ENCODE measurements around the gene CC2D1A.

CC2D1A gene

DNA sequence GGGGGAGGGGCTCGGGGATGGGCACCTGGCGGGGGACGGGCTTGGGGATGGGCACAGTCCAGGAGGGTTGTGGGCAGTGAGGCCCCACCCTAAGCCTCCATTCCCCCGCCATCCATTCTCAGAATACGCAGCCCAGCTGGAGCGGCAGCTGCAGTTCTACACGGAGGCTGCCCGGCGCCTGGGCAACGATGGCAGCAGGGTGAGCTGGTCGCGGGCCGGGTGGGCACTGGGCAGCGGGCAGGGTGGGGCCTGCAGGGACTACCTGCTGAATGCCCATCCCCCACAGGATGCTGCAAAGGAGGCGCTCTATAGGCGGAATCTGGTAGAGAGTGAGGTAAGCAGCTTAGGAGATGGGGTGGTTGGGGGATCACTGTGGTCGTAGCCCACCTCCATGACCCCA is 24.0 kb downstream of the CC2D1A start:
- WGBS (ENCODE audit: extremely low coverage, insufficient coverage, insufficient read length) = no CpG with 5 or more reads among the region's 17 CpGs
- Histone ChIP-seq H3K36me3 (ENCODE audit: control insufficient read depth in 1 of 2, insufficient read depth in 2 of 2, low read length in 2 of 2) (peaks cover 32 to 38% of the 10 kb centered on the region in 2 experiments), H3K79me1 (ENCODE audit: low read length) (no peaks in the 10 kb centered on the region), H2AFZ (ENCODE audit: insufficient read depth, low read length, poor library complexity) (no peak overlapping the region), H2BK5ac (ENCODE audit: low read depth, low read length, poor library complexity) (no peak overlapping the region), H3K9me3 (ENCODE audit: insufficient read depth, low read depth, low read length) (peaks cover 6% of the 10 kb centered on the region), H2AK5ac (ENCODE audit: low read length) (no peak overlapping the region), H2BK120ac (ENCODE audit: insufficient read depth, low read length, poor library complexity) (no peak overlapping the region), H3K4me1 (ENCODE audit: control insufficient read depth in 1 of 2, insufficient read depth in 2 of 2, low read length in 2 of 2) (no peaks in the 10 kb centered on the region), H3K79me2 (ENCODE audit: control insufficient read depth, insufficient read depth, low read length, poor library complexity) (no peaks in the 10 kb centered on the region), H3K27me3 (ENCODE audit: insufficient read depth, low read length) (no peaks in the 10 kb centered on the region), H3K4me3 (ENCODE audit: low read depth, low read length) (no peak overlapping the region), H3K18ac (ENCODE audit: low read length) (no peak overlapping the region), H4K12ac (ENCODE audit: low read depth, low read length) (no peak overlapping the region), H3K23ac (ENCODE audit: low read length) (no peak overlapping the region), H4K91ac (ENCODE audit: low read depth, low read length) (no peak overlapping the region), H2BK12ac (ENCODE audit: low read length) (no peak overlapping the region), H4K8ac (ENCODE audit: low read depth, low read length) (no peak overlapping the region), H3K9ac (ENCODE audit: low read length) (no peak overlapping the region), H3K27ac (ENCODE audit: low read depth, low read length) (no peak overlapping the region), H3K4me2 (ENCODE audit: low read length) (no peak overlapping the region), H3K4ac (ENCODE audit: low read depth, low read length) (no peak overlapping the region), H3K14ac (ENCODE audit: low read length) (no peak overlapping the region)
- no peak for DNase-seq

DNA sequence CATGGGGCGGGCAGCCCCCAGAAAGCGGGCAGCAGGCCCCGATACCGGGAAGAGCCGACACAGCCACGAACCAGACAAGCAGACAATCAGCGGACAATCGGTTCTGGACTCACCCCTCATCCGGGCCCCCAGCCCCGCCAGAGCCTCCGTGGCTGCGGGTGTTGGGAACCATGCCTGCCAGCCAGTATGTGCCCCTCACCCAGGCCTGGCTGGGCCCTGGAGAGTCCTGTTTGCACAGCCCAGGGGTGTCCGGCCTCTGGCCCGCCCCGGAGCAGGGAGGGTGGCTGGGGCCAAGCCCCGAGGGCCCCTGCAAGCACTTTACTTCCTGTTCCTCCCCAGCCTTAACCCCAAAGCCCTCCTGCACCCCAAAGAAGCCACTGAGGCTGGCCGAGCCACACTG is 24.4 kb downstream of the CC2D1A start:
- Histone ChIP-seq H2AFZ (ENCODE audit: insufficient read depth, low read length, poor library complexity) (no peak overlapping the region), H3K27ac (ENCODE audit: low read depth, low read length) (no peak overlapping the region), H3K4me2 (ENCODE audit: low read length) (no peak overlapping the region), H3K79me1 (ENCODE audit: low read length) (no peaks in the 10 kb centered on the region), H3K14ac (ENCODE audit: low read length) (no peak overlapping the region), H3K4me3 (ENCODE audit: low read depth, low read length) (no peak overlapping the region), H3K27me3 (ENCODE audit: insufficient read depth, low read length) (no peaks in the 10 kb centered on the region), H4K12ac (ENCODE audit: low read depth, low read length) (no peak overlapping the region), H2AK5ac (ENCODE audit: low read length) (no peak overlapping the region), H2BK12ac (ENCODE audit: low read length) (no peak overlapping the region), H3K36me3 (ENCODE audit: control insufficient read depth in 1 of 2, insufficient read depth in 2 of 2, low read length in 2 of 2) (peaks cover 32 to 38% of the 10 kb centered on the region in 2 experiments), H3K9me3 (ENCODE audit: insufficient read depth, low read depth, low read length) (peaks cover 6% of the 10 kb centered on the region), H4K8ac (ENCODE audit: low read depth, low read length) (no peak overlapping the region), H3K23ac (ENCODE audit: low read length) (no peak overlapping the region), H3K79me2 (ENCODE audit: control insufficient read depth, insufficient read depth, low read length, poor library complexity) (no peaks in the 10 kb centered on the region), H4K91ac (ENCODE audit: low read depth, low read length) (no peak overlapping the region), H2BK120ac (ENCODE audit: insufficient read depth, low read length, poor library complexity) (no peak overlapping the region), H3K18ac (ENCODE audit: low read length) (no peak overlapping the region), H3K4ac (ENCODE audit: low read depth, low read length) (no peak overlapping the region), H3K9ac (ENCODE audit: low read length) (no peak overlapping the region), H3K4me1 (ENCODE audit: control insufficient read depth in 1 of 2, insufficient read depth in 2 of 2, low read length in 2 of 2) (no peaks in the 10 kb centered on the region), H2BK5ac (ENCODE audit: low read depth, low read length, poor library complexity) (no peak overlapping the region)
- no peak for DNase-seq
- no CpG with 5 or more reads among the region's 17 CpGs for WGBS (ENCODE audit: extremely low coverage, insufficient coverage, insufficient read length)

DNA sequence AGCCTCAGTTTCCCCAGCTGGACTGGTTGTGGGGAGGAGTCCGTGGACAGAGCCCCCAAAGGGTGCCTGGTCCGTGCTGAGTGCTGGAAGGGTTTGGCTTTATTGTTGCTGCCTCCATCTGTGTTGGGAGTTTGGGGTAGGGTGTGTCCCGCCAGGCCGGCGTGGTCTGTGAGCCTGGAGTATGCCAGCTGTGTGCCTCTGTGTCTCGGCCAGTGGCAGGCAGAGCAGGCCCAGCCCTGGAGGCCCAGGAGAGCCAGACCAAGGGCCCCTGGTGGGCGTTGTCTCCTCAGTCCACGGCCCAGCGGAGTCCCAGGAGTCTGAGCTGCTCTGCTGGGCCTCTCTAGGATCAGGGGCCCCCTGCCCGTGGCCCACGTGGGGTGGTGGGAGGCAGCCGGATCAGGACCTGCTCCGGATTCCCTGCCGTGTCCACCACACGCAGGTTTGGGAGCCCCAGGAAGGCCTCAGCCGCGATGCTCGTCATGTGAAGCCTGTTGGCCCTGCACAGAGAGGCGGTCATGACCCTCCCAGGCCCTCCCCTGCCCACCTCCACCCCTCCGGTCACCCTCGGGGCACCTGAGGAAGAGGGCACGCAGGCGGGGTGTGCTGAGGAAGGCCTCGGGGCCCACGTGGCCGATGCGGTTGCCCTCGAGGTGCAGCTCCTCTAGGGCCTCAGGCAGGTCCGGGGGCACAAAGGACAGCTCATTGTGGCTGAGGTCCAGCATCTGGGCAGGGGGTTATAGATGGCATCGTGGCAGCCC is 25.6 kb downstream of the CC2D1A start:
- no peak overlapping the region for H3K23ac ChIP-seq (ENCODE audit: low read length)
- no peaks in the 10 kb centered on the region for H3K27me3 ChIP-seq (ENCODE audit: insufficient read depth, low read length)
- H3K4me2 ChIP-seq (ENCODE audit: low read length) = no peak overlapping the region
- H3K4me1 ChIP-seq (ENCODE audit: control insufficient read depth in 1 of 2, insufficient read depth in 2 of 2, low read length in 2 of 2) = no peaks in the 10 kb centered on the region
- DNase-seq = no peak
- H3K79me2 ChIP-seq (ENCODE audit: control insufficient read depth, insufficient read depth, low read length, poor library complexity) = no peaks in the 10 kb centered on the region
- no peak overlapping the region for H3K4ac ChIP-seq (ENCODE audit: low read depth, low read length)
- peaks cover 6% of the 10 kb centered on the region for H3K9me3 ChIP-seq (ENCODE audit: insufficient read depth, low read depth, low read length)
- H2BK120ac ChIP-seq (ENCODE audit: insufficient read depth, low read length, poor library complexity) = no peak overlapping the region
- no peak overlapping the region for H2AK5ac ChIP-seq (ENCODE audit: low read length)
- no peak overlapping the region for H3K18ac ChIP-seq (ENCODE audit: low read length)
- H4K91ac ChIP-seq (ENCODE audit: low read depth, low read length) = no peak overlapping the region
- H3K9ac ChIP-seq (ENCODE audit: low read length) = no peak overlapping the region
- H3K79me1 ChIP-seq (ENCODE audit: low read length) = no peaks in the 10 kb centered on the region
- no CpG with 5 or more reads among the region's 30 CpGs for WGBS (ENCODE audit: extremely low coverage, insufficient coverage, insufficient read length)
- no peak overlapping the region for H2AFZ ChIP-seq (ENCODE audit: insufficient read depth, low read length, poor library complexity)
- no peak overlapping the region for H4K8ac ChIP-seq (ENCODE audit: low read depth, low read length)
- H2BK5ac ChIP-seq (ENCODE audit: low read depth, low read length, poor library complexity) = no peak overlapping the region
- no peak overlapping the region for H2BK12ac ChIP-seq (ENCODE audit: low read length)
- H3K36me3 ChIP-seq (ENCODE audit: control insufficient read depth in 1 of 2, insufficient read depth in 2 of 2, low read length in 2 of 2) = peaks cover 27 to 31% of the 10 kb centered on the region in 2 experiments
- H3K4me3 ChIP-seq (ENCODE audit: low read depth, low read length) = no peak overlapping the region
- no peak overlapping the region for H4K12ac ChIP-seq (ENCODE audit: low read depth, low read length)
- H3K27ac ChIP-seq (ENCODE audit: low read depth, low read length) = no peak overlapping the region
- no peak overlapping the region for H3K14ac ChIP-seq (ENCODE audit: low read length)

DNA sequence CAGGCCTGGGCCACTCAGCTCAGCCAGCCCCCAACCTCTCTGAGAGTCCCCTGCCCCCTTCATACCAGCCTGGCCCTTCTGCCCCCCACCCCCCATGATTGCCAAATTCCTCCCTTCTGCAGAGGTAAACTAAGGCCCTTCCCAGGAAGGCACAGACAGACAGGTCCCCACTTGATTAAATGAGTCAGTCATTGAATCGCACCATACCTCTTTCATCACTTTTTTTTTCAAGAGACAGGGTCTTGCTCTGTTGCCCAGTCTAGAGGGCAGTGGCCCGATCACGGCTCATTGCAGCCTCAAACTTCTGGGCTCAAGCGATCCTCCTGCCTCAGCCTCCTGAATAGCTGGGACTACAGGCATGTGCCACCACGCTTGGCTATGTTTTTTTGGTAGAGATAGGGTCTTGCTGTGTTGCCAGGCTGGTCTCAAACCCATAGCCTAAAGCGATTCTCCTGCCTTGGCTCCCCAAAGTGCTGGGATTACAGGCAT is 26.2 kb downstream of the CC2D1A start:
- Histone ChIP-seq H2BK5ac (ENCODE audit: low read depth, low read length, poor library complexity) (no peak overlapping the region), H2BK120ac (ENCODE audit: insufficient read depth, low read length, poor library complexity) (no peak overlapping the region), H3K18ac (ENCODE audit: low read length) (no peak overlapping the region), H3K27ac (ENCODE audit: low read depth, low read length) (no peak overlapping the region), H3K4ac (ENCODE audit: low read depth, low read length) (no peak overlapping the region), H3K9me3 (ENCODE audit: insufficient read depth, low read depth, low read length) (peaks cover 6% of the 10 kb centered on the region), H2AFZ (ENCODE audit: insufficient read depth, low read length, poor library complexity) (no peak overlapping the region), H3K36me3 (ENCODE audit: control insufficient read depth in 1 of 2, insufficient read depth in 2 of 2, low read length in 2 of 2) (peaks cover 21 to 25% of the 10 kb centered on the region in 2 experiments), H3K4me3 (ENCODE audit: low read depth, low read length) (no peak overlapping the region), H3K79me2 (ENCODE audit: control insufficient read depth, insufficient read depth, low read length, poor library complexity) (no peaks in the 10 kb centered on the region), H2BK12ac (ENCODE audit: low read length) (no peak overlapping the region), H4K12ac (ENCODE audit: low read depth, low read length) (no peak overlapping the region), H3K23ac (ENCODE audit: low read length) (no peak overlapping the region), H4K8ac (ENCODE audit: low read depth, low read length) (no peak overlapping the region), H3K27me3 (ENCODE audit: insufficient read depth, low read length) (no peaks in the 10 kb centered on the region), H2AK5ac (ENCODE audit: low read length) (no peak overlapping the region), H4K91ac (ENCODE audit: low read depth, low read length) (no peak overlapping the region), H3K4me2 (ENCODE audit: low read length) (no peak overlapping the region), H3K79me1 (ENCODE audit: low read length) (no peaks in the 10 kb centered on the region), H3K9ac (ENCODE audit: low read length) (no peak overlapping the region), H3K14ac (ENCODE audit: low read length) (no peak overlapping the region), H3K4me1 (ENCODE audit: control insufficient read depth in 1 of 2, insufficient read depth in 2 of 2, low read length in 2 of 2) (no peaks in the 10 kb centered on the region)
- no peak for DNase-seq
- no CpG with 5 or more reads among the region's 6 CpGs for WGBS (ENCODE audit: extremely low coverage, insufficient coverage, insufficient read length)

Measured in trophoblast cell (in vitro differentiated cells and primary cell).